Measurements from ENCODE around the gene GBGT1. TPM values are rescaled to one million over a fixed set of nuclear protein-coding genes. Genes with fewer than 3 reads are reported as not detected.
A peak's percentile ranks its signal among the peaks of the same experiment; 100 is the strongest.

Gene GBGT1
- total RNA-seq, 1 experiment from 2014 or later: 1.8 TPM

DNA sequence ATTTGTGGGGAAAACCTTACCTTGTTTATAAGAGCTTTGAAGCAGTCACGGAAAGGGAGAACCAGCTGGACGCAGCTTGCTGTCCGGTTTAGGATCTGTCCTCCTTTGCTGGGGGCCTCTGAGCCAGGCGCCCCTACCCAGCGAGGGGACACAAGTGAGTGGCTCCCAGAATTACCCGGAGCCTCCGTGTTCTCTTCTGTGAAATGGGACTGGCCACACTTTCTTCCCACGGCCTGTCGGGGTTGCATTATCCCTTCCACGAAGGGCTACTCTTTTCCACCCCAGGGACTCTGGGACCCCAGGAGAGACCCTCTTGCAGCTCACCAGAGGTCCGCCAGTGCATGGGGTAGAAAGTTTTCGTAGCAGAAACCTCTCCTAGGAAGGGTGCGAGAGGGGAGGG lies 477 bp upstream of the GBGT1 start:
- TF ChIP-seq SIN3A (IDR thresholded peaks at IDR 0.05; ENCODE audit: borderline replicate concordance, insufficient read depth, low read depth, low read length): no peak
- no peak for TF ChIP-seq TCF7L2 (IDR thresholded peaks at IDR 0.05; ENCODE audit: low read depth, low read length)
- TF ChIP-seq, protein P1, sequence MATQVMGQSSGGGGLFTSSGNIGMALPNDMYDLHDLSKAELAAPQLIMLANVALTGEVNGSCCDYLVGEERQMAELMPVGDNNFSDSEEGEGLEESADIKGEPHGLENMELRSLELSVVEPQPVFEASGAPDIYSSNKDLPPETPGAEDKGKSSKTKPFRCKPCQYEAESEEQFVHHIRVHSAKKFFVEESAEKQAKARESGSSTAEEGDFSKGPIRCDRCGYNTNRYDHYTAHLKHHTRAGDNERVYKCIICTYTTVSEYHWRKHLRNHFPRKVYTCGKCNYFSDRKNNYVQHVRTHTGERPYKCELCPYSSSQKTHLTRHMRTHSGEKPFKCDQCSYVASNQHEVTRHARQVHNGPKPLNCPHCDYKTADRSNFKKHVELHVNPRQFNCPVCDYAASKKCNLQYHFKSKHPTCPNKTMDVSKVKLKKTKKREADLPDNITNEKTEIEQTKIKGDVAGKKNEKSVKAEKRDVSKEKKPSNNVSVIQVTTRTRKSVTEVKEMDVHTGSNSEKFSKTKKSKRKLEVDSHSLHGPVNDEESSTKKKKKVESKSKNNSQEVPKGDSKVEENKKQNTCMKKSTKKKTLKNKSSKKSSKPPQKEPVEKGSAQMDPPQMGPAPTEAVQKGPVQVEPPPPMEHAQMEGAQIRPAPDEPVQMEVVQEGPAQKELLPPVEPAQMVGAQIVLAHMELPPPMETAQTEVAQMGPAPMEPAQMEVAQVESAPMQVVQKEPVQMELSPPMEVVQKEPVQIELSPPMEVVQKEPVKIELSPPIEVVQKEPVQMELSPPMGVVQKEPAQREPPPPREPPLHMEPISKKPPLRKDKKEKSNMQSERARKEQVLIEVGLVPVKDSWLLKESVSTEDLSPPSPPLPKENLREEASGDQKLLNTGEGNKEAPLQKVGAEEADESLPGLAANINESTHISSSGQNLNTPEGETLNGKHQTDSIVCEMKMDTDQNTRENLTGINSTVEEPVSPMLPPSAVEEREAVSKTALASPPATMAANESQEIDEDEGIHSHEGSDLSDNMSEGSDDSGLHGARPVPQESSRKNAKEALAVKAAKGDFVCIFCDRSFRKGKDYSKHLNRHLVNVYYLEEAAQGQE (IDR thresholded peaks at IDR 0.05; ENCODE audit: insufficient read depth in 1 of 2, low read depth in 2 of 2, low read length in 1 of 2): no peak
- no peak for TF ChIP-seq POLR2AphosphoS5 (IDR thresholded peaks at IDR 0.05; ENCODE audit: low read depth, low read length)
- TF ChIP-seq, protein P2, sequence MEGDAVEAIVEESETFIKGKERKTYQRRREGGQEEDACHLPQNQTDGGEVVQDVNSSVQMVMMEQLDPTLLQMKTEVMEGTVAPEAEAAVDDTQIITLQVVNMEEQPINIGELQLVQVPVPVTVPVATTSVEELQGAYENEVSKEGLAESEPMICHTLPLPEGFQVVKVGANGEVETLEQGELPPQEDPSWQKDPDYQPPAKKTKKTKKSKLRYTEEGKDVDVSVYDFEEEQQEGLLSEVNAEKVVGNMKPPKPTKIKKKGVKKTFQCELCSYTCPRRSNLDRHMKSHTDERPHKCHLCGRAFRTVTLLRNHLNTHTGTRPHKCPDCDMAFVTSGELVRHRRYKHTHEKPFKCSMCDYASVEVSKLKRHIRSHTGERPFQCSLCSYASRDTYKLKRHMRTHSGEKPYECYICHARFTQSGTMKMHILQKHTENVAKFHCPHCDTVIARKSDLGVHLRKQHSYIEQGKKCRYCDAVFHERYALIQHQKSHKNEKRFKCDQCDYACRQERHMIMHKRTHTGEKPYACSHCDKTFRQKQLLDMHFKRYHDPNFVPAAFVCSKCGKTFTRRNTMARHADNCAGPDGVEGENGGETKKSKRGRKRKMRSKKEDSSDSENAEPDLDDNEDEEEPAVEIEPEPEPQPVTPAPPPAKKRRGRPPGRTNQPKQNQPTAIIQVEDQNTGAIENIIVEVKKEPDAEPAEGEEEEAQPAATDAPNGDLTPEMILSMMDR (IDR thresholded peaks at IDR 0.05): no peak

GRCh38 chr9:133162861-133163503 lies 732 bp downstream of the GBGT1 start:
- DNase-seq (ENCODE audit: low read depth, low spot score) (no peak), ATAC-seq (no peak)
- no peak overlapping the region for H3K27ac ChIP-seq (ENCODE audit: low read length)
- CTCF ChIA-PET: no interaction called here
- TF ChIP-seq, protein P1 (IDR thresholded peaks at IDR 0.05; ENCODE audit: insufficient read depth in 1 of 2, low read depth in 2 of 2, low read length in 1 of 2): no peak
- no peak for TF ChIP-seq SIN3A (IDR thresholded peaks at IDR 0.05; ENCODE audit: borderline replicate concordance, insufficient read depth, low read depth, low read length)
- TF ChIP-seq POLR2AphosphoS5 (IDR thresholded peaks at IDR 0.05; ENCODE audit: low read depth, low read length): no peak
- TF ChIP-seq TCF7L2 (IDR thresholded peaks at IDR 0.05; ENCODE audit: low read depth, low read length): no peak
- TF ChIP-seq, protein P2 (IDR thresholded peaks at IDR 0.05): no peak
- no peaks in the 10 kb centered on the region for H3K9me3 ChIP-seq (ENCODE audit: control insufficient read depth, insufficient read depth, low read depth, low read length)
- H3K27me3 ChIP-seq (ENCODE audit: control insufficient read depth, insufficient read depth, low read length): no peaks in the 10 kb centered on the region
- POLR2A ChIA-PET: no interaction called here
- peaks cover 17% of the 10 kb centered on the region for H3K4me1 ChIP-seq (ENCODE audit: control insufficient read depth, insufficient read depth, low read length)
- in situ Hi-C loops (cut with HindIII; ENCODE audit: low pct_unique_long_range_greater_than_20kb, low sequenced_read_pairs): no loop called here
- peak overlapping the region; percentile 36 to 41; a peak in 3 of 4 replicates for H3K4me3 ChIP-seq (ENCODE audit: low read depth in 2 of 2, low read length in 2 of 2)
- intact Hi-C loops (cut with micrococcal nuclease; ENCODE audit: unreplicated experiment): no loop called here
- H3K36me3 ChIP-seq (ENCODE audit: control insufficient read depth, insufficient read depth, low read length): no peaks in the 10 kb centered on the region
- no TSS peak for BruUV-seq (replicated peaks)

More for the DNA sequence above, 477 bp upstream of the GBGT1 start:
- POLR2A ChIA-PET: no interaction called here
- H3K4me1 ChIP-seq (ENCODE audit: control insufficient read depth, insufficient read depth, low read length): peaks cover 27% of the 10 kb centered on the region
- no peak for DNase-seq (ENCODE audit: low read depth, low spot score)
- in situ Hi-C loops (cut with HindIII; ENCODE audit: low pct_unique_long_range_greater_than_20kb, low sequenced_read_pairs) (no loop called here), intact Hi-C loops (cut with micrococcal nuclease; ENCODE audit: unreplicated experiment) (no loop called here)
- no TSS peak for BruUV-seq (replicated peaks)
- H3K36me3 ChIP-seq (ENCODE audit: control insufficient read depth, insufficient read depth, low read length): no peaks in the 10 kb centered on the region
- no peaks in the 10 kb centered on the region for H3K27me3 ChIP-seq (ENCODE audit: control insufficient read depth, insufficient read depth, low read length)
- ATAC-seq: no peak
- CTCF ChIA-PET: no interaction called here
- no peak overlapping the region for H3K27ac ChIP-seq (ENCODE audit: low read length)
- peak overlapping the region; percentile 36 to 41 for H3K4me3 ChIP-seq (ENCODE audit: low read depth in 2 of 2, low read length in 2 of 2)
- no peaks in the 10 kb centered on the region for H3K9me3 ChIP-seq (ENCODE audit: control insufficient read depth, insufficient read depth, low read depth, low read length)

All from Panc1 (cell line).